ENCODE results near the gene FGF5. TPM values are rescaled to one million over a fixed set of nuclear protein-coding genes. Genes with fewer than 3 reads are reported as not detected.

Gene FGF5
- total and polyA plus RNA-seq, 10 of the 15 experiments (the other 5 are each of a cell fraction or from before 2014, with no cell fraction given), result 0.87 to 7.4 (median 1.6) TPM

GRCh38 chr4:80257851-80258250, 8.6 kb upstream of the FGF5 start:
- BruUV-seq (replicated peaks), result no TSS peak
- CTCF ChIA-PET, result no interaction called here
- in situ Hi-C loops (cut with MboI) (no loop called here), intact Hi-C loops (cut with micrococcal nuclease; ENCODE audit: unreplicated experiment) (no loop called here)
- SMC1A ChIA-PET (ENCODE audit: uncharacterized antibody, unreplicated experiment), result interaction anchor here (0.7 to 2.1 kb wide), 2 partner anchors 17 to 133 kb away, joined by 3 to 4 read pairs; no protein-coding TSS in a partner anchor
- FAIRE-seq (no peak), ATAC-seq (no peak), DNase-seq (ENCODE audit: low read depth, low spot score) (no peak)
- Histone ChIP-seq H3K9me3 (replicated peaks; ENCODE audit: control insufficient read depth, insufficient read depth, low read length) (no peaks in the 10 kb centered on the region), H2AFZ (ENCODE audit: control insufficient read depth, low read depth, low read length) (no peak overlapping the region), H3K9ac (ENCODE audit: control insufficient read depth, insufficient read depth, low read length) (no peak overlapping the region), H3K79me2 (ENCODE audit: control insufficient read depth, insufficient read depth, low read length) (no peaks in the 10 kb centered on the region), H3K4me1 (ENCODE audit: control insufficient read depth, insufficient read depth, low read length) (peaks cover 4% of the 10 kb centered on the region; the same call in 1 of the 2 replicates), H3K4me2 (ENCODE audit: control insufficient read depth, insufficient read depth) (no peak overlapping the region), H3K4me3 (no peak overlapping the region), H3K36me3 (ENCODE audit: control insufficient read depth in 2 of 2, insufficient read depth in 2 of 2, low read length in 1 of 2) (no peaks in the 10 kb centered on the region), H4K20me1 (ENCODE audit: control insufficient read depth, insufficient read depth) (no peaks in the 10 kb centered on the region), H3K27me3 (replicated peaks in 1 of 2; ENCODE audit: control insufficient read depth in 2 of 2, insufficient read depth in 2 of 2, low read length in 1 of 2) (no peaks in the 10 kb centered on the region), H3K27ac (ENCODE audit: control insufficient read depth, insufficient read depth) (no peak overlapping the region)
- RAD21 ChIA-PET (ENCODE audit: unreplicated experiment), result no interaction called here
- POLR2A ChIA-PET, result no interaction called here
- TF ChIP-seq, protein P1, sequence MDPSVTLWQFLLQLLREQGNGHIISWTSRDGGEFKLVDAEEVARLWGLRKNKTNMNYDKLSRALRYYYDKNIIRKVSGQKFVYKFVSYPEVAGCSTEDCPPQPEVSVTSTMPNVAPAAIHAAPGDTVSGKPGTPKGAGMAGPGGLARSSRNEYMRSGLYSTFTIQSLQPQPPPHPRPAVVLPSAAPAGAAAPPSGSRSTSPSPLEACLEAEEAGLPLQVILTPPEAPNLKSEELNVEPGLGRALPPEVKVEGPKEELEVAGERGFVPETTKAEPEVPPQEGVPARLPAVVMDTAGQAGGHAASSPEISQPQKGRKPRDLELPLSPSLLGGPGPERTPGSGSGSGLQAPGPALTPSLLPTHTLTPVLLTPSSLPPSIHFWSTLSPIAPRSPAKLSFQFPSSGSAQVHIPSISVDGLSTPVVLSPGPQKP (IDR thresholded peaks at IDR 0.05; ENCODE audit: low read depth, low read length), result no peak
- no peak for TF ChIP-seq EZH2 (IDR thresholded peaks at IDR 0.05; ENCODE audit: borderline replicate concordance, control insufficient read depth, low read depth, low read length)
- TF ChIP-seq JUND (IDR thresholded peaks at IDR 0.05; ENCODE audit: low read depth, low read length), result no peak
- no peak for TF ChIP-seq SMC3 (IDR thresholded peaks at IDR 0.05; ENCODE audit: borderline replicate concordance, low read length)
- TF ChIP-seq DPF2 (IDR thresholded peaks at IDR 0.05), result no peak
- no peak for TF ChIP-seq STAT1 (conservative IDR thresholded peaks at IDR 0.05)
- no peak for TF ChIP-seq ZSCAN29 (IDR thresholded peaks at IDR 0.05)
- no peak for TF ChIP-seq ZNF622 (IDR thresholded peaks at IDR 0.05)
- TF ChIP-seq PAX8 (IDR thresholded peaks at IDR 0.05), result no peak
- TF ChIP-seq HDAC2 (IDR thresholded peaks at IDR 0.05), result no peak
- TF ChIP-seq ZNF384 (IDR thresholded peaks at IDR 0.05; ENCODE audit: borderline replicate concordance, low read depth, low read length), result no peak
- no peak for TF ChIP-seq NR2C1 (IDR thresholded peaks at IDR 0.05)
- no peak for TF ChIP-seq YBX1 (IDR thresholded peaks at IDR 0.05)
- TF ChIP-seq MXI1 (IDR thresholded peaks at IDR 0.05; ENCODE audit: low read depth, low read length), result no peak
- TF ChIP-seq WRNIP1 (IDR thresholded peaks at IDR 0.05; ENCODE audit: borderline replicate concordance, low read depth, low read length), result no peak
- no peak for TF ChIP-seq SUPT20H (IDR thresholded peaks at IDR 0.05; ENCODE audit: borderline replicate concordance, control insufficient read depth, low read depth, low read length)
